ENCODE results near the gene ZNF471.

ZNF471 gene

GRCh38 chr19:56538761-56539263, 31.2 kb downstream of the ZNF471 start, which contains the start of gene ZFP28:
Gene ZFP28 (plus strand): TSS chr19:56538948. CDS start chr19:56539019, 71 bp downstream.
- TF ChIP-seq JUND (IDR thresholded peaks at IDR 0.05; ENCODE audit: low read depth): no peak
- peak in 1 of 2 experiments; percentile 42 for DNase-seq (ENCODE audit: low read depth in 1 of 2, low spot score in 1 of 2)
- in situ Hi-C loops (cut with HindIII; ENCODE audit: low pct_unique_long_range_greater_than_20kb, low sequenced_read_pairs): no loop called here

GRCh38 chr19:56543776-56544175, 36.1 kb downstream of the ZNF471 start:
- DNase-seq (ENCODE audit: low read depth in 1 of 2, low spot score in 1 of 2): no peak
- no peak for TF ChIP-seq JUND (IDR thresholded peaks at IDR 0.05; ENCODE audit: low read depth)
- in situ Hi-C loops (cut with HindIII; ENCODE audit: low pct_unique_long_range_greater_than_20kb, low sequenced_read_pairs): no loop called here

GRCh38 chr19:56547535-56547934, 39.9 kb downstream of the ZNF471 start:
- no peak for TF ChIP-seq JUND (IDR thresholded peaks at IDR 0.05; ENCODE audit: low read depth)
- in situ Hi-C loops (cut with HindIII; ENCODE audit: low pct_unique_long_range_greater_than_20kb, low sequenced_read_pairs): no loop called here
- peak in 1 of 2 experiments; percentile 19 for DNase-seq (ENCODE audit: low read depth in 1 of 2, low spot score in 1 of 2)

GRCh38 chr19:56554272-56554869, 46.7 kb downstream of the ZNF471 start:
- DNase-seq (ENCODE audit: low read depth in 1 of 2, low spot score in 1 of 2): no peak
- TF ChIP-seq JUND (IDR thresholded peaks at IDR 0.05; ENCODE audit: low read depth): no peak
- in situ Hi-C loops (cut with HindIII; ENCODE audit: low pct_unique_long_range_greater_than_20kb, low sequenced_read_pairs): no loop called here

- in situ Hi-C loops (cut with HindIII; ENCODE audit: low pct_unique_long_range_greater_than_20kb, low sequenced_read_pairs): no loop called here
- TF ChIP-seq JUND (IDR thresholded peaks at IDR 0.05; ENCODE audit: low read depth): no peak
- DNase-seq (ENCODE audit: low read depth in 1 of 2, low spot score in 1 of 2): no peak
Observed at GRCh38 chr19:56562766-56563165, 55.1 kb downstream of the ZNF471 start.

DNA sequence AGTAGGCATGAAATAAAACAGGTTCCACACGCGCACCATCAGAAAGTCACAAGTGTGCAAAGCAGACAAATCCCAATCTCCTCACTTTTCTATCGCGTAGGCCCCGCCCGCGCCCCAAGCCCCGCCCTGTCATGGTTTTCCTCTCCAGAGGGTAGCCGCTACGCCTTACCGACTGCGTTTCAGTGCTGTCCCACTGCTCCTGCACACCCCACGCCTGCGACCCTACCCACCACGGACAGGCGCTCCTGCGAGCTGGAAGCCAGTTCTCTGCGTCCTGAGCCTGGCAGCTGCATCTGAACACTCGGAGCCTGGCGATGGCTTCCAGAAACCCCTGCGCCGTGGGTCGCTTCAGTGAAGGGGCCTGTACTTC, 59.2 kb downstream of the ZNF471 start:
- in situ Hi-C loops (cut with HindIII; ENCODE audit: low pct_unique_long_range_greater_than_20kb, low sequenced_read_pairs): no loop called here

GRCh38 chr19:56567274-56568120, 59.8 kb downstream of the ZNF471 start, which contains the start of gene ZNF470:
Gene ZNF470 (plus strand): TSS chr19:56567468. CDS start chr19:56570312, 2,844 bp downstream.
- in situ Hi-C loops (cut with HindIII; ENCODE audit: low pct_unique_long_range_greater_than_20kb, low sequenced_read_pairs): no loop called here
- peak; percentile 90 to 95 for DNase-seq (ENCODE audit: low read depth in 1 of 2, low spot score in 1 of 2)
- TF ChIP-seq JUND (IDR thresholded peaks at IDR 0.05; ENCODE audit: low read depth): no peak

More for the DNA sequence above, 59.2 kb downstream of the ZNF471 start:
- no peak for TF ChIP-seq JUND (IDR thresholded peaks at IDR 0.05; ENCODE audit: low read depth)
- peak in 1 of 2 experiments; percentile 16 for DNase-seq (ENCODE audit: low read depth in 1 of 2, low spot score in 1 of 2)

GRCh38 chr19:56572589-56572988, 64.9 kb downstream of the ZNF471 start:
- no peak for TF ChIP-seq JUND (IDR thresholded peaks at IDR 0.05; ENCODE audit: low read depth)
- no peak for DNase-seq (ENCODE audit: low read depth in 1 of 2, low spot score in 1 of 2)
- in situ Hi-C loops (cut with HindIII; ENCODE audit: low pct_unique_long_range_greater_than_20kb, low sequenced_read_pairs): no loop called here

- no peak for DNase-seq (ENCODE audit: low read depth in 1 of 2, low spot score in 1 of 2)
- TF ChIP-seq JUND (IDR thresholded peaks at IDR 0.05; ENCODE audit: low read depth): no peak
- in situ Hi-C loops (cut with HindIII; ENCODE audit: low pct_unique_long_range_greater_than_20kb, low sequenced_read_pairs): no loop called here
Observed at GRCh38 chr19:56573914-56574313, 66.3 kb downstream of the ZNF471 start.

GRCh38 chr19:56577719-56578602, 70.3 kb downstream of the ZNF471 start:
- no peak for TF ChIP-seq JUND (IDR thresholded peaks at IDR 0.05; ENCODE audit: low read depth)
- in situ Hi-C loops (cut with HindIII; ENCODE audit: low pct_unique_long_range_greater_than_20kb, low sequenced_read_pairs): no loop called here
- DNase-seq (ENCODE audit: low read depth in 1 of 2, low spot score in 1 of 2): no peak

Measured in T47D (cell line).